DOHH2 (cell line): Measurements from ENCODE around the gene HSPH1.

Experiments used
- H3F3A ChIP-seq: fragments of 200-600 bp; sonication (generic), shearing (Covaris generic); 2 replicates; pipeline ENCODE4 v1.6.0; 2016; ENCODE audit warnings: antibody characterized with exemption, mild to moderate bottlenecking; ENCODE audit not compliant: control insufficient read depth, insufficient read depth
- H3K27ac ChIP-seq: fragments of 200-600 bp; sonication (generic); 2 replicates; pipeline ENCODE4 v1.5.1; 2014; ENCODE audit warnings: low read depth, mild to moderate bottlenecking, low read length, moderate library complexity
- H3K27me3 ChIP-seq: fragments of 200-600 bp; sonication (generic); 2 replicates; pipeline ENCODE4 v1.6.1; 2014; ENCODE audit warnings: mild to moderate bottlenecking, low read length, mixed read lengths; ENCODE audit not compliant: control insufficient read depth
- H3K36me3 ChIP-seq: fragments of 200-600 bp; sonication (generic); 2 replicates; pipeline ENCODE4 v1.6.1; 2014; ENCODE audit warnings: mild to moderate bottlenecking, low read length, moderate library complexity, mixed read lengths; ENCODE audit not compliant: control insufficient read depth
- H3K4me1 ChIP-seq: fragments of 200-600 bp; sonication (generic); 2 replicates; pipeline ENCODE4 v1.6.1; 2014; ENCODE audit warnings: mild to moderate bottlenecking, low read length, mixed read lengths; ENCODE audit not compliant: control insufficient read depth
- H3K4me2 ChIP-seq: fragments of 200-600 bp; sonication (generic); 2 replicates; pipeline ENCODE4 v1.6.0; 2014; ENCODE audit warnings: mild to moderate bottlenecking, low read length, moderate library complexity
- H3K4me3 ChIP-seq: fragments of 200-600 bp; sonication (generic); 2 replicates; pipeline ENCODE4 v1.5.1; 2014; ENCODE audit warnings: mild to moderate bottlenecking, low read length, mixed read lengths
- H3K79me2 ChIP-seq: fragments of 200-600 bp; sonication (generic); 2 replicates; pipeline ENCODE4 v1.6.1; 2014; ENCODE audit warnings: mild to moderate bottlenecking, low read length, mixed read lengths; ENCODE audit not compliant: control insufficient read depth
- H3K9me2 ChIP-seq: fragments of 200-600 bp; sonication (generic); replicated peaks from 2 replicates; pipeline ENCODE4 v1.6.1; 2014; ENCODE audit warnings: mild to moderate bottlenecking, low read length, mixed read lengths; ENCODE audit not compliant: control insufficient read depth
- H3K9me3 ChIP-seq: fragments of 200-600 bp; sonication (generic); 2 replicates; pipeline ENCODE4 v1.6.1; 2014; ENCODE audit warnings: antibody characterized with exemption, low read length, mixed read lengths; ENCODE audit not compliant: control insufficient read depth, insufficient read depth
- H4K20me1 ChIP-seq: fragments of 200-600 bp; sonication (generic); 2 replicates; pipeline ENCODE4 v1.6.0; 2014; ENCODE audit warnings: low read depth, mild to moderate bottlenecking, antibody characterized with exemption, low read length, moderate library complexity; ENCODE audit not compliant: control insufficient read depth, insufficient read depth
- CTCF ChIP-seq: fragments of 200-600 bp; sonication (generic); IDR thresholded peaks from one replicate; pipeline ENCODE4 v1.5.1; 2014; ENCODE audit warnings: antibody characterized with exemption, mild to moderate bottlenecking, low read depth, low read length; ENCODE audit not compliant: poor library complexity, severe bottlenecking
- EZH2phosphoT487 ChIP-seq: fragments of 200-600 bp; sonication (generic); IDR thresholded peaks from 2 replicates; pipeline ENCODE4 v1.6.1; 2017; ENCODE audit warnings: borderline replicate concordance, mild to moderate bottlenecking, antibody characterized with exemption, low read length, moderate library complexity, mixed read lengths

Gene HSPH1

GRCh38 chr13:31162151-31163008, 676 bp upstream of the HSPH1 start:
- H3K4me2 ChIP-seq, result peak overlapping the region; percentile 95
- peak overlapping the region; percentile 62 for H3K27ac ChIP-seq
- H3K79me2 ChIP-seq, result peaks cover 53% of the 10 kb centered on the region
- peak overlapping the region; percentile 78 for H3K4me3 ChIP-seq
- H3K27me3 ChIP-seq, result no peaks in the 10 kb centered on the region
- TF ChIP-seq CTCF, result no peak
- TF ChIP-seq EZH2phosphoT487, result no peak
- peaks cover 25% of the 10 kb centered on the region for H3K4me1 ChIP-seq
- no peaks in the 10 kb centered on the region for H3K9me3 ChIP-seq
- peaks cover 15% of the 10 kb centered on the region; the same call in 1 of the 2 replicates for H4K20me1 ChIP-seq
- no peaks in the 10 kb centered on the region for H3K9me2 ChIP-seq
- H3K36me3 ChIP-seq, result peaks cover 39% of the 10 kb centered on the region
- no peaks in the 10 kb centered on the region for H3F3A ChIP-seq

GRCh38 chr13:31160857-31161556, 697 bp downstream of the HSPH1 start:
- Histone ChIP-seq H3K4me2 (peak overlapping the region; percentile 95), H3F3A (no peaks in the 10 kb centered on the region), H4K20me1 (peaks cover 15% of the 10 kb centered on the region; the same call in 1 of the 2 replicates), H3K9me2 (no peaks in the 10 kb centered on the region), H3K27ac (peak overlapping the region; percentile 60), H3K27me3 (no peaks in the 10 kb centered on the region), H3K4me3 (peak overlapping the region; percentile 78), H3K79me2 (peaks cover 62% of the 10 kb centered on the region), H3K36me3 (peaks cover 49% of the 10 kb centered on the region), H3K9me3 (no peaks in the 10 kb centered on the region), H3K4me1 (peaks cover 25% of the 10 kb centered on the region)
- TF ChIP-seq EZH2phosphoT487 (no peak), CTCF (no peak)

- no peak for TF ChIP-seq CTCF
- TF ChIP-seq EZH2phosphoT487, result no peak
- Histone ChIP-seq H4K20me1 (peaks cover 15% of the 10 kb centered on the region; the same call in 1 of the 2 replicates), H3K9me2 (no peaks in the 10 kb centered on the region), H3K9me3 (no peaks in the 10 kb centered on the region), H3K36me3 (peaks cover 65% of the 10 kb centered on the region), H3K27ac (no peak overlapping the region), H3K27me3 (no peaks in the 10 kb centered on the region), H3K79me2 (peaks cover 77% of the 10 kb centered on the region), H3F3A (no peaks in the 10 kb centered on the region), H3K4me3 (peak overlapping the region; percentile 78), H3K4me1 (peaks cover 25% of the 10 kb centered on the region), H3K4me2 (peak overlapping the region; percentile 95)
Measured at GRCh38 chr13:31159306-31159705, 2.4 kb downstream of the HSPH1 start.
